Keratinocyte (primary cell): ENCODE results near the gene CARMIL1. TPM values are rescaled to one million over a fixed set of nuclear protein-coding genes. Genes with fewer than 3 reads are reported as not detected.

ENCODE experiments used
- DNase-seq: peaks from one replicate; pipeline ENCODE4 v3.0.0-alpha.2; 2011; ENCODE audit warnings: low read depth, missing footprints, low spot score
- FAIRE-seq: peaks from 2 replicates; lab custom pipeline; 2011; peaks lifted over from hg19 to GRCh38; lab: Jason Lieb, UNC
- H2AFZ ChIP-seq: 2 replicates; pipeline ENCODE4 v1.6.0; 2012; ENCODE audit warnings: low read length, control low read depth, inconsistent platforms; ENCODE audit not compliant: control insufficient read depth
- H3K27ac ChIP-seq: 2 replicates; pipeline ENCODE4 v1.5.1; 2011; ENCODE audit warnings: low read length; ENCODE audit not compliant: control insufficient read depth, insufficient read depth
- H3K27me3 ChIP-seq: 3 replicates; pipeline ENCODE4 v1.6.0; 2011; ENCODE audit warnings: low read length; ENCODE audit not compliant: control insufficient read depth, insufficient read depth; ENCODE audit errors: extremely low read depth
- H3K36me3 ChIP-seq, 2 experiments: 2 replicates in 1 of 2; 3 replicates in 1 of 2; pipeline ENCODE4 v1.5.1; 2011; ENCODE audit warnings: low read length in 2 of 2, mild to moderate bottlenecking in 1 of 2; ENCODE audit not compliant: control insufficient read depth in 2 of 2, insufficient read depth in 2 of 2; ENCODE audit errors: extremely low read depth in 1 of 2
- H3K4me1 ChIP-seq: 3 replicates; pipeline ENCODE4 v1.5.1; 2011; ENCODE audit warnings: low read length; ENCODE audit not compliant: control insufficient read depth, insufficient read depth; ENCODE audit errors: extremely low read depth
- H3K4me2 ChIP-seq: 3 replicates; pipeline ENCODE4 v1.6.0; 2011; ENCODE audit warnings: low read depth, low read length; ENCODE audit not compliant: control insufficient read depth, insufficient read depth; ENCODE audit errors: extremely low read depth
- H3K4me3 ChIP-seq, 3 experiments: fragments of 200-600 bp in 1 of 3; sonication (generic) in 1 of 3; 2 replicates in 2 of 3; 3 replicates in 1 of 3; pipeline ENCODE4 v1.5.1; 2011 to 2016; ENCODE audit warnings: low read length in 3 of 3, mild to moderate bottlenecking in 3 of 3, control low read depth in 2 of 3, inconsistent platforms in 1 of 3, low read depth in 1 of 3, mixed read lengths in 1 of 3, mixed run types in 1 of 3, moderate library complexity in 1 of 3; ENCODE audit not compliant: control insufficient read depth in 2 of 3, insufficient read depth in 2 of 3; ENCODE audit errors: extremely low read depth in 1 of 3
- H3K79me2 ChIP-seq: 2 replicates; pipeline ENCODE4 v1.6.0; 2012; ENCODE audit warnings: low read length; ENCODE audit not compliant: control insufficient read depth, insufficient read depth
- H3K9ac ChIP-seq: 3 replicates; pipeline ENCODE4 v1.6.0; 2011; ENCODE audit warnings: low read length; ENCODE audit not compliant: control insufficient read depth, insufficient read depth; ENCODE audit errors: extremely low read depth
- H3K9me1 ChIP-seq: 3 replicates; pipeline ENCODE4 v1.6.0; 2011; ENCODE audit warnings: low read length; ENCODE audit not compliant: control insufficient read depth, insufficient read depth; ENCODE audit errors: extremely low read depth
- H3K9me3 ChIP-seq: 2 replicates; pipeline ENCODE4 v1.5.1; 2012; ENCODE audit warnings: low read depth, low read length; ENCODE audit not compliant: control insufficient read depth
- H4K20me1 ChIP-seq: 3 replicates; pipeline ENCODE4 v1.6.0; 2011; ENCODE audit warnings: low read length; ENCODE audit not compliant: control insufficient read depth, insufficient read depth; ENCODE audit errors: extremely low read depth
- EZH2 ChIP-seq: IDR thresholded peaks from one replicate; pipeline ENCODE4 v1.6.1; 2012; ENCODE audit warnings: inconsistent platforms, mild to moderate bottlenecking, low read length, moderate library complexity
- dilution Hi-C: fragments of 300-500 bp; cut with MboI; formaldehyde crosslinking; loops from one replicate; pipeline ENCODE4 v1.7.0; 2020; ENCODE audit warnings: low sequenced_read_pairs; ENCODE audit not compliant: extremely low pct_ligation_motif_present
- polyA plus RNA-seq, 5 experiments: library from polyadenylated mRNA; depleted of rRNA in 3 of 5; stranded (reverse) in 3 of 5; stranded (forward) in 1 of 5; unstranded in 1 of 5; fragments of >200 nt; gene quantifications; 1 replicate in 1 of 5; 2 replicates in 3 of 5; 3 replicates in 1 of 5; pipeline versions ENCODE4 v1.2.1 to v1.2.3, GENCODE V29; 2011 to 2012; ENCODE audit warnings: missing spikeins in 2 of 5, low read depth in 1 of 5, low replicate concordance in 1 of 5
- TF ChIP-seq, protein P1 (sequence below), 3 experiments: IDR thresholded peaks in 1 of 3; conservative IDR thresholded peaks in 1 of 3; optimal IDR thresholded peaks in 1 of 3; 2 replicates in 2 of 3; 3 replicates in 1 of 3; pipeline versions ENCODE3 to v1.5.1; 2011; ENCODE audit warnings: low read length in 3 of 3, mild to moderate bottlenecking in 3 of 3, moderate library complexity in 2 of 3, control low read depth in 1 of 3, inconsistent platforms in 1 of 3; ENCODE audit not compliant: insufficient read depth in 2 of 3; ENCODE audit errors: extremely low read depth in 1 of 3

CARMIL1 gene
- polyA plus RNA-seq, 1 donor (not counting 4 experiments of a cell fraction or from before 2014, with no cell fraction given), result 18.9 TPM

DNA sequence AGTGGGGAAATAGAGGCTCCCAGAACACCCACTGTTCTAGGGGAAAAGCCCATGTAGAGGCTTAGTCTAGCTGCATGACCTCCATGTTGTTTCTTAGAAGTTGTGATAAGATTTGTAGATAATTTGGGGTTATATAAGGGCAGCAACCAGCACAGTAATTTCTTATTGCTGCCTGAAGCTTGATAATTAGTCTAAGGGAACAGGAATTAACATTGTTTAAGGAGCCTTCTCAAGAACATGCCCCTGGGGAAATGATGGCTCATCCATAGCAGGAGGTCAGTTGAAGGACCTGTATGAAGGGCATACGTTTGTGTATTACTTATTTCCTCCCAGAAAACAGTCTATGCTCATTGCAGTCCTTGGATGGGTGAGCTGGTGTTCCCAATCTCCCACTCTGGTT is 202.1 kb downstream of the CARMIL1 start:
- Histone ChIP-seq H2AFZ (no peak overlapping the region), H3K9me1 (no peaks in the 10 kb centered on the region), H3K4me3 (no peak overlapping the region), H3K27ac (no peak overlapping the region), H3K9ac (no peak overlapping the region), H3K36me3 (no peaks in the 10 kb centered on the region), H3K9me3 (no peaks in the 10 kb centered on the region), H3K4me1 (peaks cover 9% of the 10 kb centered on the region), H4K20me1 (no peaks in the 10 kb centered on the region), H3K4me2 (no peak overlapping the region), H3K79me2 (no peaks in the 10 kb centered on the region), H3K27me3 (no peaks in the 10 kb centered on the region)
- DNase-seq, result no peak
- no peak for FAIRE-seq
- no peak for TF ChIP-seq EZH2
- TF ChIP-seq, protein P1, sequence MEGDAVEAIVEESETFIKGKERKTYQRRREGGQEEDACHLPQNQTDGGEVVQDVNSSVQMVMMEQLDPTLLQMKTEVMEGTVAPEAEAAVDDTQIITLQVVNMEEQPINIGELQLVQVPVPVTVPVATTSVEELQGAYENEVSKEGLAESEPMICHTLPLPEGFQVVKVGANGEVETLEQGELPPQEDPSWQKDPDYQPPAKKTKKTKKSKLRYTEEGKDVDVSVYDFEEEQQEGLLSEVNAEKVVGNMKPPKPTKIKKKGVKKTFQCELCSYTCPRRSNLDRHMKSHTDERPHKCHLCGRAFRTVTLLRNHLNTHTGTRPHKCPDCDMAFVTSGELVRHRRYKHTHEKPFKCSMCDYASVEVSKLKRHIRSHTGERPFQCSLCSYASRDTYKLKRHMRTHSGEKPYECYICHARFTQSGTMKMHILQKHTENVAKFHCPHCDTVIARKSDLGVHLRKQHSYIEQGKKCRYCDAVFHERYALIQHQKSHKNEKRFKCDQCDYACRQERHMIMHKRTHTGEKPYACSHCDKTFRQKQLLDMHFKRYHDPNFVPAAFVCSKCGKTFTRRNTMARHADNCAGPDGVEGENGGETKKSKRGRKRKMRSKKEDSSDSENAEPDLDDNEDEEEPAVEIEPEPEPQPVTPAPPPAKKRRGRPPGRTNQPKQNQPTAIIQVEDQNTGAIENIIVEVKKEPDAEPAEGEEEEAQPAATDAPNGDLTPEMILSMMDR (optimal IDR thresholded peaks at IDR 0.05 in 1 of 3, IDR thresholded peaks at IDR 0.05 in 1 of 3, conservative IDR thresholded peaks at IDR 0.05 in 1 of 3; ENCODE audit: extremely low read depth in 1 of 3, insufficient read depth in 2 of 3, low read length in 3 of 3), result no peak
- dilution Hi-C loops, result no loop called here

DNA sequence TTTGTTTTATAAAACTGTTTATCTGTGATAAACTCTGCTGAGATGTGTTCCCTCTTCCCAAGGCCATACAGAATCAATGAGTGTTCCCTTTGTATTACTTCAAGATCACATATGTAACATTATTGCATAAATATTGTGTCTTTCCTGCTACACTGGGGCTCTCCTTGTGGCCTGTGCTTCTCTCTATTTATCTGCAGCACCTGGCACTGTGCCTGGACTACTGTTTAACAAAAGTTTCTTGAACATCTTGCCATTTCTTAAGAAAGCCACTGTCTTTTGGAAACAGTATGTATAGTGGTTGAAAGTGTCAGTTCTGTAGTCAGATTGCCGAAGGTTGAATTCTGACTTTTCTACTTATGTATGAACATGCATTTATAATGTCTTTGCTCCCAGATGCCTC is 203.8 kb downstream of the CARMIL1 start:
- H3K4me3 ChIP-seq, result no peak overlapping the region
- dilution Hi-C loops, result no loop called here
- H3K27ac ChIP-seq, result no peak overlapping the region

More for the DNA sequence above, 203.8 kb downstream of the CARMIL1 start:
- Histone ChIP-seq H2AFZ (no peak overlapping the region), H3K27me3 (no peaks in the 10 kb centered on the region), H3K9me1 (no peaks in the 10 kb centered on the region), H3K79me2 (no peaks in the 10 kb centered on the region), H3K9me3 (no peaks in the 10 kb centered on the region), H3K9ac (no peak overlapping the region), H3K4me2 (no peak overlapping the region), H4K20me1 (no peaks in the 10 kb centered on the region), H3K36me3 (no peaks in the 10 kb centered on the region), H3K4me1 (no peaks in the 10 kb centered on the region)
- FAIRE-seq, result no peak
- DNase-seq, result no peak
- TF ChIP-seq EZH2, result no peak
- TF ChIP-seq, protein P1 (optimal IDR thresholded peaks at IDR 0.05 in 1 of 3, IDR thresholded peaks at IDR 0.05 in 1 of 3, conservative IDR thresholded peaks at IDR 0.05 in 1 of 3; ENCODE audit: extremely low read depth in 1 of 3, insufficient read depth in 2 of 3, low read length in 3 of 3), result no peak
